Colonic mucosa (tissue), 4 donors: ENCODE data around the gene ZER1. TPM values are rescaled to one million over a fixed set of nuclear protein-coding genes. Genes with fewer than 3 reads are reported as not detected.
A peak's percentile ranks its signal among the peaks of the same experiment; 100 is the strongest.

Experiments used
- DNase-seq: peaks from one replicate; pipeline ENCODE4 v3.0.0-alpha.2; 2020
- H3K27ac ChIP-seq: fragments of 200-600 bp; one replicate; pipeline ENCODE4 v1.8.0; 2021
- H3K27me3 ChIP-seq: fragments of 200-600 bp; one replicate; pipeline ENCODE4 v1.8.0; 2021
- H3K36me3 ChIP-seq: fragments of 200-600 bp; one replicate; pipeline ENCODE4 v1.8.0; 2021
- H3K4me1 ChIP-seq: fragments of 200-600 bp; one replicate; pipeline ENCODE4 v1.8.0; 2021; ENCODE audit warnings: mild to moderate bottlenecking
- H3K4me3 ChIP-seq: fragments of 200-600 bp; one replicate; pipeline ENCODE4 v1.8.0; 2021
- H3K9ac ChIP-seq, 2 donors: one replicate each; pipeline ENCODE4 v1.7.0; 2013; ENCODE audit warnings: control low read depth in 2 of 2, low read depth in 2 of 2, low read length in 2 of 2
- H3K9me3 ChIP-seq: fragments of 200-600 bp; one replicate; pipeline ENCODE4 v1.8.0; 2021
- intact Hi-C: fragments of 100-400 bp; cut with DNase I; formaldehyde crosslinking; loops from one replicate; pipeline ENCODE4 v1.14.1; 2022
- total RNA-seq, 2 donors: library from RNA; stranded (reverse); fragmentation: NEBNext Ultra II Directional in 1 of 2; extraction: Animal tissue kit (Norgen Biotek cat#: 25700) in 1 of 2; gene quantifications; one replicate each; pipeline ENCODE4 v1.2.1, GENCODE V29; 2021
- TF ChIP-seq, protein P1 (sequence below): fragments of 200-600 bp; IDR thresholded peaks from one replicate; pipeline ENCODE4 v1.8.0; 2022; ENCODE audit warnings: antibody characterized with exemption, mild to moderate bottlenecking
- donor health status: healthy.
- donor health status: DM: no; HTN: no; CAD: no.
- donor health status: DM: no; HTN: no; CAD: no.

The ZER1 gene
- total RNA-seq, 2 donors from 2014 or later, result 35.1 to 54.7 TPM

DNA sequence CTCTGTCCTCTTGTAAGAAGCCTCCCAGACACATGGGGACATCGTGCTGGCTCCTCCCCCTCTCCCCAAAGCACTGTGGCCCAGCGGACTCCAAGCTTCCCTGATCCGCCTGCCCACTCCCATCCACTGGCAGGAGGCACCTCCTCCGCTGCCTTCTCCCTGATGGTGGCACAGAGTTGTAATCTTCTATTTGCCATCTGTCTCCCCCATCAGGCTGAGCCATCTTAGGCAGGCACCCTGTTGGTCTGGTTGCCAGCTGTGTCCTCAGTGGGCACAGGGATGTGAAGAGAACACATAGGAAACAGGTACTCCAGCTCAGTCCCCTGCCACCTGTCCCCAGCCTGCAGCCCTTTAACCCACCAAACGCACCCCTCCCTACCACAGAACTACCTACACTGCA lies 42.4 kb downstream of the ZER1 start:
- Histone ChIP-seq H3K36me3 (peaks cover 6% of the 10 kb centered on the region), H3K9me3 (no peaks in the 10 kb centered on the region), H3K9ac (no peak overlapping the region), H3K4me1 (no peaks in the 10 kb centered on the region), H3K27ac (no peak overlapping the region), H3K4me3 (no peak overlapping the region), H3K27me3 (no peaks in the 10 kb centered on the region)
- DNase-seq, result no peak
- TF ChIP-seq, protein P1, sequence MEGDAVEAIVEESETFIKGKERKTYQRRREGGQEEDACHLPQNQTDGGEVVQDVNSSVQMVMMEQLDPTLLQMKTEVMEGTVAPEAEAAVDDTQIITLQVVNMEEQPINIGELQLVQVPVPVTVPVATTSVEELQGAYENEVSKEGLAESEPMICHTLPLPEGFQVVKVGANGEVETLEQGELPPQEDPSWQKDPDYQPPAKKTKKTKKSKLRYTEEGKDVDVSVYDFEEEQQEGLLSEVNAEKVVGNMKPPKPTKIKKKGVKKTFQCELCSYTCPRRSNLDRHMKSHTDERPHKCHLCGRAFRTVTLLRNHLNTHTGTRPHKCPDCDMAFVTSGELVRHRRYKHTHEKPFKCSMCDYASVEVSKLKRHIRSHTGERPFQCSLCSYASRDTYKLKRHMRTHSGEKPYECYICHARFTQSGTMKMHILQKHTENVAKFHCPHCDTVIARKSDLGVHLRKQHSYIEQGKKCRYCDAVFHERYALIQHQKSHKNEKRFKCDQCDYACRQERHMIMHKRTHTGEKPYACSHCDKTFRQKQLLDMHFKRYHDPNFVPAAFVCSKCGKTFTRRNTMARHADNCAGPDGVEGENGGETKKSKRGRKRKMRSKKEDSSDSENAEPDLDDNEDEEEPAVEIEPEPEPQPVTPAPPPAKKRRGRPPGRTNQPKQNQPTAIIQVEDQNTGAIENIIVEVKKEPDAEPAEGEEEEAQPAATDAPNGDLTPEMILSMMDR, result no peak
- intact Hi-C loops, result no loop called here

DNA sequence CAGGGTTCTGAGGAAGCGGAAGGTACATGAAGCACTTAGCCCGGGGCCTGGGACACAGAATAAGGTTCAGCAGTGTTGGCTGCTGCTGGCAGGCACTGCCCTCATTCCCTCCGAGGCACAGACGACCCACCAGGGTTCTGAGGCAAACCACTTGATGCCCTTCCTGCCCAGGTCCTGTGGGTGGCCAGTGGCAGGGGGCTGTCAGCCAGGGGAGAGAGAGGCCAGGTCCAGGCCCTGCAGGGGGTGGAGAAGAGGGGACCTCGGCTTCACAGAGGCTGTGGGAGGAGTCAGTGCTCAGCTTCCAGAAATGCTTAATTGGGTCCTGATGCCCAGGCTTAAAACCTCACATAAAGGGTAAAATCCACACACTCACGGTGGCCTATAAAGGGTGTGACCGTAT lies 43.4 kb downstream of the ZER1 start:
- H3K4me3 ChIP-seq, result no peak overlapping the region
- no peaks in the 10 kb centered on the region for H3K9me3 ChIP-seq
- TF ChIP-seq, protein P1, result no peak
- no peak for DNase-seq
- no peaks in the 10 kb centered on the region for H3K27me3 ChIP-seq
- H3K36me3 ChIP-seq, result peaks cover 6% of the 10 kb centered on the region
- intact Hi-C loops, result no loop called here
- no peaks in the 10 kb centered on the region for H3K4me1 ChIP-seq
- H3K27ac ChIP-seq, result no peak overlapping the region
- H3K9ac ChIP-seq, result no peak overlapping the region

DNA sequence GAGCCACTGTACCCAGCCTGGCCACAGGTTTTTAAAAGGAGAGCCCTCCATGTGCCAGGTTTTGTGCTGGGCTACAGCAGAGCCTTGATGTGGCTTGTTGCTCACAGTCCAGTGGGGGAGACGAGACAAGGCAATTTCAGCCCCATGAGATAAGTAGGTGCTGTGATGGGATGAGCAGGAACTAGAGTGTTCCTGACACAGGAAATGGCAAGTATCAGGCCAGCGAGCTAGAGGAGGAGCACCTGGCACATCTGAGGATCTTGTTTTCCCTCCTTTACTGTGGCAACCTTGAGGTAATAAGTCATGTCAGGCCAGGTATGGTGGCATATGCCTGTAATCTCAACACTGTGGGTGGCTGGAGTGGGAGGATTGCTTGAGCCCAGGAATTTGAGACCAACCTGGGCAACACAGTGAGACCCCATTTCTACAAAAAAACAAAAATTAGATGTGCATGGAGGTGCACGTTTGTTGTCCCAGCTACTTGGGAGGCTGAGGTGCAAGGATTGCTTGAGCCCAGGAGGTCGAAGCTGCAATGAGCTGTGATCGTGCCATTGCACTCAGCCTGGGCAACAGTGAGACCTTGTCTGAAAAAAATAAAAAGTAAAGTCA lies 44.0 kb downstream of the ZER1 start:
- TF ChIP-seq, protein P1, result no peak
- Histone ChIP-seq H3K9ac (no peak overlapping the region), H3K4me3 (no peak overlapping the region), H3K36me3 (peaks cover 5% of the 10 kb centered on the region), H3K27me3 (no peaks in the 10 kb centered on the region), H3K4me1 (no peaks in the 10 kb centered on the region), H3K9me3 (no peaks in the 10 kb centered on the region), H3K27ac (no peak overlapping the region)
- intact Hi-C loops, result no loop called here
- DNase-seq, result no peak

DNA sequence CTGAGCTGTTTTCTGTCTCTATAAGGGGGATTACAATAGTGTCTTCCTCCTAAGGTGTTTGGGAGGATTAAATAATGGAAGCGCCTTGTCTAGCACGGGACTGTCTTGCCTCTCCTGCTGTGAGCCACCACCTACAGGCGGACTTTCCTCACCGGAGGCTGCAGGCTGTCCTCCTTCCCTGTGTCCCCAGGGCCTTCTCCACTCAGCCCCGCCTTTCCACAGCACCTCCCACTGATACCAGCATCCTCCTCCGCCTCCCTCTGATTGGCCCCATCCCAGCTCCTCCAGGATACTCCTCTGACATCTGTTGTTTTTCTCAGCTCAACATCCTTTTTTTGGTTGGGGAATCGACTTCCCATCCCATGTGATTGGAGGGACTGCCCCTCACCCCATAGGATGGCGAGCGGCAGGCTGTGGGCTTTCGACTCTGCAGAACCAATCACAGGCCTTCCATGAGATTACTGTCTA lies 46.9 kb downstream of the ZER1 start:
- Histone ChIP-seq H3K9me3 (no peaks in the 10 kb centered on the region), H3K27ac (peak overlapping the region; percentile 89), H3K4me1 (no peaks in the 10 kb centered on the region), H3K4me3 (peak overlapping the region; percentile 96), H3K36me3 (no peaks in the 10 kb centered on the region), H3K27me3 (no peaks in the 10 kb centered on the region), H3K9ac (peak overlapping the region in 1 of 2 donors; percentile 65)
- intact Hi-C loops, result no loop called here
- DNase-seq, result peak; percentile 89
- TF ChIP-seq, protein P1, result no peak

DNA sequence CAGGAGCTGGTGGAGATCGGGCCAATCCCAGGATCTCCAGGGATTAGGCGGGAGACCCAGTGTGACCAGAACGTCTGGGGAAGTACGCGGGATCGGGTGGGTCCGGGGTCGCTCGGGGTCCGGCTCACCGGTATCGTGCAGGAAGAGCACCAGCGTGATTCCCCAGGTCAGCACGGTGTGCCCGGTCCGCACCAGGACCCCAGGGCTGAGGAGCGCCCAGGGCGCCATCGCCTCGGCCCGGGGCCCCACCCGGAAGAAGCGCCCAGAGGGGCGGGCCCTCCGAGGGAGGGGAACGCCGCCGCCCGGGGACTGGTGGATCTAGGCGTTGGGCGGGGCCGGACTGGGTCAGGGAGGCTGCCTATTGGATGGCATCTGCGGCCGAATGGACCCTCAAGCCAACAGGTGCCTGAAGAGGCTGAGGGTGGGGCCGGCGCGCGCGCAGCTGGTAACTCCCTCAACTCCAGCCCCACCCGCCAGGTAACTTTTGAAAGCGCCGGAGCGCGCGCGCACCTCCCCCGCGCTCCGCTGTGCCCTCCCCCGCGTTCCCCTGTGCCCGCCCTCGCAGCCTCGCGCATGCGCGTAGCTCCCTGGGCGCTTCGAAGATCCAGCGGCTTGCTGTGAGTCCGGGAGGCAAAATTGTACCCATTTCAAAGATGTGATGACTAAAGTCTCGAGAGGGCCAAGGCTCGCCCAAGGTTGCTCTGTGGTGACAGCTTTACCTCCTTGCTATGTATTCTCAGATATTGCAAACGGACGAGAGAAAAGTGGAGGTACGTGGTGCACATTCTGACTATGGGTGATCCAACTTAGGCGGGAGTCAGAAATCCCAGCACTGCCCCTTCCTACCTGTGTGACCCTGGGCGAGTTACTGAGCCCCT lies 47.6 kb downstream of the ZER1 start, which contains the start of gene ZDHHC12:
TSS of gene ZDHHC12 (minus strand) at position 262 of the 878 bp plus-strand sequence. CDS start at position 228, 34 bp downstream.
- no peaks in the 10 kb centered on the region for H3K9me3 ChIP-seq
- no peaks in the 10 kb centered on the region for H3K36me3 ChIP-seq
- TF ChIP-seq, protein P1, result no peak
- no peaks in the 10 kb centered on the region for H3K4me1 ChIP-seq
- intact Hi-C loops, result no loop called here
- H3K9ac ChIP-seq, result peak within 1 kb of the TSS; percentile 81 to 97
- H3K27ac ChIP-seq, result peak within 1 kb of the TSS; percentile 89
- DNase-seq, result peak; percentile 99
- no peaks in the 10 kb centered on the region for H3K27me3 ChIP-seq
- peak within 1 kb of the TSS; percentile 96 for H3K4me3 ChIP-seq
